ENCODE data around the gene LPIN3. TPM values are rescaled to one million over a fixed set of nuclear protein-coding genes. Genes with fewer than 3 reads are reported as not detected.

The LPIN3 gene
- total RNA-seq, 1 donor from 2014 or later, result 4.6 TPM

DNA sequence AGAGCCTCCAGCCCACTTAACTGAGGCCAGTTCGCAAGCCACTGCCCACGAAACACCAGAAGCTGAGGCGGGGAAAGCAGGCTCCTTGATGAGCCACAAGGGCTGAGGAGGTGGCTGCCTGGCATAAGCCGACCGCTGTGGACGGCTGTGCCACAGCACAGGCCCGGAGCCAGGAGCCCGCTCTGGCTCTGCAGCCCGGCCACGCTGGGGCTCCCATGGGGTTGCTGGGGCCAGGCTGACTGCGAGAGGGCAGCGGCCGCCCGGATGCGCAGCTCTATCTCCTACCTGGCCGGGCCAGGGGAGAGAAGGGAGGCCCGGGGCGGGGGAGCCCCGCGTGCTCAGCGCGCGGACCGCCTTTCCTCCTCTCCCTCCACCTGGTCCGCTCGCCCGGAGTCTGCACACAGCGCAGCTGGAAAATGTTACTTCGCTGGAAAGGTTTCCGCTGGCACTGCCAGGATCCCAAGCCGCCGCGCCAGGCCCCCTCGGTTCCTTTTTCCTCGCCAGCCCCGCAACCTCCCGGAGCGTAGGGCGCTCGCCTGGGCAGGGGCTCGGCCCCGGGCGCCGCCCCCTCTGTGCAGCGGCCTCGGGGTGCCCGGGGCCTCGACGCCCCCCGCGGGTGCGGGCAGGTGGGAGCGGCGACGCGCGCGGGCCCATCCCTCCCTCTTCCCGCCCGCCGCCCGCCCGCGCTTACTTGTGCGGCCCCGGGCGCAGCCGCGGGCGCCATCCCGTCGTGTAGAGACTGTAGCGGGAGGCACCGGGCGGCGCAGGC, 25.3 kb downstream of the LPIN3 start:
- DNase-seq (ENCODE audit: extremely low read depth, low read depth, low spot score), result no peak

DNA sequence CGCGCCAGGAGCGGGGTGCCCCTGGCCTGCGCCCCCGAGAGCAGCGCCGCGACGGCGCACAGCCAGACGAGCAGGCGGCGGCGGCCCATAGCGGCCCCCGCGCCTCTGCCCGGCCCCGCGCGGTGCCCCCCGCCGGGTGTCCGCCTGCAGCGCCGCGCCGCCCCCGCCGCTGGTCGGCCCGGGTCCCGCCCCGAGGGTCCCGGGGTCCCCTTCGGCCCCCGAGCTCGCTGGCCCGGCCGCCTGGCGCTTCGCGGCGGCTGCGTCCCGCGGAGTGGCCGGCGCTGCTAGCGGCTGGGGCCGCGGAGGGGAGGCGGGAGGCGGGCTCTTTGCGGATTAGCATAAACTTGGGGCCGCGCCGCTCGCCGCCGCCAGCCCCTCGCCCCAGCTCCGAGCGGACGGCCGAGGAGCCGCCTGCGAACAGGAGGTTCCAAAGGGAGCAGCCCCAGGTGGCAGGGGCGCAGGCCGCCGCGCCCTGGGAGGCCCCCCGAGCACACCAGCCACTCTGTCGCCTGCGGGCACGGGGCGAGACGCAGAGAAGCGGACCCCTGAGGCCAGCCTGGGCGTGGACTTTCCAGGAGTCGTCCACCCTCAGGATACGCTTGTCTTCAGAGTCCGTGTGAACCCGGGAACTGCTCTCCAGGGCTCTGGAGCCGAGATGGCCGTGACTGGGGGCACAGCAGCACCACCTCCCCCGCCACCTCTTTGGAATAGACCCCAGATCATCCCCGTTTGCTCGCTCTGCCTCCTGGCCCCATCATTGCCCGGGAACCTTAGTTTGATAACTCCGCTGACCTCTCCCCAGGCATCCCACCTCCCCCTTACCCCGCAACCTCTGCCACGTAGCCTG, 26.1 kb downstream of the LPIN3 start, which contains the start of gene EMILIN3:
EMILIN3 (minus strand) TSS at position 273 of the 847 bp plus-strand sequence; CDS start at position 89, 184 bp downstream.
- no peak for DNase-seq (ENCODE audit: extremely low read depth, low read depth, low spot score)

DNA sequence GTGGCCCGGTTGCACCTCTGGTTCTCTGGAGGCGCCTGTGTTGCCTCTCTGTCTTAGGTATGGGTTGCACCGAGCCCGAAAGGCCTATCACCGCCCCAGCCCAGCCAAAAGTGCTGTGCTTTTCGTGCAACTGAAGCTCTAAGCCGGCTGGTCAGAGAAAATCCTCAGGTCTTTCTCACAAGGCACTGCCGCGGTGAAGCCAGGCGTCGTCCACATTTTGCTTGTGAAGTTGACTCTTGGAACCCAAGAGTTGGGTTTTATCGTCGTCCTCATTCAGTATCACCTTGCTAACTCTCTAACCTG, 26.7 kb downstream of the LPIN3 start:
- no peak for DNase-seq (ENCODE audit: extremely low read depth, low read depth, low spot score)

DNA sequence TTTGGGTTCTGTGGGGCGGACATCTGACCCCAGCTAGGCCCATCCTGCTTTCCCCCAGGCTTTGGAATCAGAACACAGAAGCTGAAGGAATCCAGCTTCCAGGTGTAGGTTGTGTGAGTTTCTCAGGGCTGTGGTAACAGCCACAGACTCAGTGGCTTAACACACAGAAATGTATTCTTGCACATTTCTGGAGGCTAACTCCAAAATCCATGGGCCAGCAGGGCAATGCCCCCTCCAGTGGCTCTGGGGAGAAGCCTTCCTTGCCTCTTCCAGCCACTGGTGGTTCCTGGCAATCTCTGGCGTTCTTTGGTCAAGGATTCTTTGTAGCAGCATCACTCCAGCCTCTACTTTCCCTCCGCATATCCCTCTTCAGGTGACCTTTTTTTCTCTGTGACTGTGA, 27.3 kb downstream of the LPIN3 start:
- no peak for DNase-seq (ENCODE audit: extremely low read depth, low read depth, low spot score)

DNA sequence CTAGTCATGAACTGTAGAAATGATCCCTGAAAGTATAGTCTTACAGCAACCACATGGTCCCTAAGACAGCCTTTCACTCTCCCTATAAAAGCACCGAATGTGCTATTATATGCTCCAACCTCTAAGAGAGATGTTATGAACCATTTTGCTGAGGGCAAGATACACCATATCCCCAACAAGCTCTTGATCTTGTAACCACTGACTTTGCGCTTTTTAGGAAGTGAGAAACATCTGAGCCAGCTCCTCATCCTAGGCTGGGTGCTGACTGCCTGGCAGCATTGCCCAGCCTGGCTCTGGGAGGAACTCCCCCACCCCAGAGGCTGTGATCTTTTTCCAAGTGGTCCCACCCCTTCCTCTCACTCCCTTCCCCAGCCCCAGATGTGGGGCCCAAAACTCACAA, 29.1 kb downstream of the LPIN3 start:
- DNase-seq (ENCODE audit: extremely low read depth, low read depth, low spot score), result no peak

DNA sequence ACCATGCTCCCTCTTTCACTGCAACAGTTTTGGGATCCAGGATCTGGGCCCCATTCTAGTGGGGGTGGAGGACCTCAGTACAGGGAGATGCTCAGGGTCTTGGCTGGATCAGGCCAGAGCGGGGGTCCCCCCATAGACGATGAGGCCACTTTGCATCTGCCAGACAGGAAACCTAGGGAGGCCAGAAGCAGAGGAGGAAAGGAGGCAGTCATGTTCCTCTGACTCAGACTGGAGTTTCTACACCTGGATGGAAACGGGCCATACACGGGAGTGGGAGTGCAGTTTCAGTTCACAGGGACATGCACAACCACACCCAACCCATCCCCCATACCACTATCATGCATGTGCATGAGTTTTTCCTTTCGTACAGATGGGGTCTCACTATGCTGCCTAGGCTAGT, 29.6 kb downstream of the LPIN3 start:
- no peak for DNase-seq (ENCODE audit: extremely low read depth, low read depth, low spot score)

DNA sequence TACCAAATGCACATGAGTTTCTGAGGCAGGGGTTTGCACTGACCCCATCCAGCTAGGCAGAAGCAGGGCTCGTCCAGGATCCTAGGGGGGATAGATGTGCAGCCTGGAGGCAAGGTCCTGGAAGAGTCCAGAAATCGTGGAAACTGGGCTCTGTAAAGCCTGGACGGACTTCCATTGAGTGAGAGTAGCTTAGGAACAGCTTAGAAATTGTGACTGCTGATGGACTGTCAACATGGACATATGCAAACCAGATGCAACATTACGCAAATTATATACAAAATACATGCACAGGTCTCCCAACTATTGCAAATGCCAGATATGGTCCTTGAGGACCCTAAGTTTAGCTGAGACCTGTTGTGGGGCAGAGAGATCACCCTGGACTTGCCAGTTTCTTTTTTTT, 30.8 kb downstream of the LPIN3 start:
- no peak for DNase-seq (ENCODE audit: extremely low read depth, low read depth, low spot score)

DNA sequence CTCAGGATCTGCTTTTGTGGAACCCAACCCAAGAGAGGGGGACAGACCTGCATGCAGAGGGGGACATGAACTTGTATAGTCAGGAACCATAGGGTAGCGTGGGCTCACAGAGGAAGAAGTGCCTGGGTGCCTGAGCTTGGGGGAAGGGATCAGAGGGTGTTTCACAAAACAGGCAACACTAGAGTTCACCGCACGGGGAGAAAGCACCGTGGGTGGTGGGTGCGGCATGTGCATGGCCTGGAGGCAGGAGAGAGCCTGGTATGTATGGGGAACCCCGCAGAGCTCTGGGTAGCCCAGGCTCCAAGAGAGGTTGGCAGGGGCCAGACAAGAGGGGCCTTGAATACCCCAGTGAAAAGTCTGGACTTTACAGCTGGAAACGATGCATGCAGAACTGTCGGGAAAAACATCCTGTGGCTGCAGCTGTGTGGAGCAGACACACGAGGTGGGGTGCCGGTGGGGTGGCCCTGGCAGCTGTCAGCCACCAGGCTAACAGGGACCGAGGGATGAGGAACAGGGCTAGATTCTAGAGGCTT, 32.7 kb downstream of the LPIN3 start:
- no peak for DNase-seq (ENCODE audit: extremely low read depth, low read depth, low spot score)

DNA sequence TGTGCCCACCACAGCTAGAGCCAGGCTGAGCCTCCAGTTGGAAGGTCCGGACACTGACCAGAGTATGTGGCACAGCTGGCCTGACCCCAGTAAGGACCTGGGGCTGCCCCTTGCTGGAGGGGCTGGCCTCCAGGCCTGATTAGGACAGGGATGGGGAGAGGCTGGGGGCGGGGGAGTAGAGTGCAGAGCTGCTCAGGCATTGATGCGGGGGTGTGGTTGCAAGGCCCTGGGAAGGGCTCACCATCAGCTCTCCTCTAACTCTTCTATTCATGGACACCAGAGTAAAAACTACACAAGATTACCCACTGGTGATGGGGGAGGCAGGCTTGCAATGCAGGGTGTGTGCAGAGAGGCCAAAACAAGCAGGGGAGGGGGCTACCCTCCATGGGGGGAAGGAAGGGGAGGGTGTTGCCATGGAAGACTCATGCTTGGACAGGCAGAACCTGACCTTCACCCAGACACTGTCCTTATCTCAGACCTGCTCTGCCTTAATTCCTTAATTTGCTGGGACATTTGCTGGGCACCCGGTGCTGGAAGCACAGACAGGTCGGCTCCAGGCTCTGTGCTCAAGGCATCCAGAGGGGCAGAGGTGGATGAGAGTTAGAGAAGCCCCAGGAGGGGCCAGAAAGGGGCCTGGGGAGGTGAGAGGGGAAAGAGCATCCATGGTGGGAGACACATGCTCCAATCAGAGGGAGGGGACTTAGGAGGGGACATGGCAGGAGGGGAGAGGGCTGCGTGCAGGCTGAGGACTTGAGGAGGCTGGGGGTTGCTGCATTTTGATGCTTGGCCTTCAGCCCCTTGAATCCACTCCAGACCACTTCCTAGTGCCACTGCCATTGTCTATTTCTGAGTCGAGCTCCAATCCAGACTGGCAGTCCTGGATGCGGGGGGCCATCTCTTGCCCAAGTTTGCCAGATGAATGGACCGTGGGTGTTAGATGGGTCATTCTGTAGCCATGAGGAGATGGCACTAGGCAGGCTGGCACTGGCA, 33.6 kb downstream of the LPIN3 start:
- no peak for DNase-seq (ENCODE audit: extremely low read depth, low read depth, low spot score)

DNA sequence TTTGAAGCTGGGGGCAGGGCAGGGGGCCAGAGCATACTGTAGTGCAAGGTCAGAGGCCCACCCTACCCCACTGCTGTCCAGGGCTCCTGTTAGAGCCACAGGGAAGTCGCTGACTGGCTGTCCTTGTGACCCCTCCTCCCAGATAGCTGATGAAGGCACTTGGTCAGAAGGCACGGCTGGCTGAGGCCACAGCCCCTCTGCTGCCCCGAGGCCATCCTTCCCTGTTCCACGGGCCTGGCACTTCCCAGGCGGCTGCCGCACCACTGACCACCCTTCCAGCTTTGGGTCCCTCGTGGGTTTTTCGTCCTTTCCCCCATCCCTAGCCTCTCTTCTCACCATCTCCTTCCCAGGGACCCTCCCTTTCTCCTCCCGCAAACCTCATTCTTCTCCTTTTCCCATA, 35.2 kb downstream of the LPIN3 start:
- DNase-seq (ENCODE audit: extremely low read depth, low read depth, low spot score), result no peak

DNA sequence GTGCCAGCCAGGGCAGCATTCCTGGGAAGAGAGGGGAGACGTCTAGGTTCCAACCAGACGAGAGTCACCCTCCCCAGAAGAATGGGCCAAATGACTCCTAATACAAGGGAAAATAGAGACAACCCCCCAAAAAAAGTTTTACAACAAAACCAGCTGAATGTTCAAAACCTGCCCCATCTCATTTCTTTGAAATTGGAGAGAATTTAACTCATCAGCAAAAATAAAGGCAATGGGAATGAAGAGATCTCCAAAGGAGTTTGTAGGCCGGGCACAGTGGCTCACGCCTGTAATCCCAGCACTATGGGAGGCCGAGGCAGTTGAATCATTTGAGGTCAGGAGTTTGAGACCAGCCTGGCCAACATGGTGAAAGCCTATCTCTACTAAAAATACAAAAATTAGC, 35.7 kb downstream of the LPIN3 start:
- DNase-seq (ENCODE audit: extremely low read depth, low read depth, low spot score), result no peak

DNA sequence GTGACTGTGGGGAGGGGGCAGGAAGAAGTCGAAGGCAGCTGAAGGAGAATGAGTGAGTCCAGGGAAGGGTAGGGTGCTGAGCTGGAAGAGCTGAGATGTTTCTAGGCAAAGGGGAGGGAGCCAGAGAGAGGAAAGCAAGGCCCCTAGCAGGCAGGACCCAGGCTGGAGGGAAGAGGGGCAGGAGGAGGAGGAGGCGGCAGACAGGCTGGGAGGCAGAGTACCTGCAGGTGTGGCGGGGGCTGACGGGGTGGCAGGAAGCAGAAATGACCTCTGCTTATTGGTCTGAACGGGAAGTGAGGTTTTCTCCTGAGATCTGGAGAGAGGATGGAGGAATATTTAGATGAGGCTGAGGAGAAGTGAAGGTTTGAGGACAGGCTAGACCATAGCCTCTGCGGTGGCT, 36.7 kb downstream of the LPIN3 start:
- DNase-seq (ENCODE audit: extremely low read depth, low read depth, low spot score), result no peak

DNA sequence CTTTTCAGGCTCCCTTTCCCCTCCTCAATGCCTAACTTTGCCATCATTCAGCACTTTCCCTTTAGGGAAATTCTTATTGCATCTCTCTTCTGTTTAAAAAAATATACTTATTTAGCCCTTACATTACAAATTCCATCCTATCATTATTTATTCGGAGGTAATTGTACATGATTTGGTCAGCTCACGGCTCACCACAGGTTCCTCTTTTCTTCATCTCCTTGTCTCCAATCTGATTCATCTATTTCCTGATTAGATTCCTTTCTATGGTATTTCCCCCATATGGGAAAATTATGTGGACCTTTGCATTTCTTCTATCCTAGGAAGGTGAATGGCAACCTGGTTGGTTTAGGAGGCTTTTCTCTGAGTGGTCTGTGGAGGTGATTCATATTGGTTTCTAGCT, 38.9 kb downstream of the LPIN3 start:
- no peak for DNase-seq (ENCODE audit: extremely low read depth, low read depth, low spot score)

DNA sequence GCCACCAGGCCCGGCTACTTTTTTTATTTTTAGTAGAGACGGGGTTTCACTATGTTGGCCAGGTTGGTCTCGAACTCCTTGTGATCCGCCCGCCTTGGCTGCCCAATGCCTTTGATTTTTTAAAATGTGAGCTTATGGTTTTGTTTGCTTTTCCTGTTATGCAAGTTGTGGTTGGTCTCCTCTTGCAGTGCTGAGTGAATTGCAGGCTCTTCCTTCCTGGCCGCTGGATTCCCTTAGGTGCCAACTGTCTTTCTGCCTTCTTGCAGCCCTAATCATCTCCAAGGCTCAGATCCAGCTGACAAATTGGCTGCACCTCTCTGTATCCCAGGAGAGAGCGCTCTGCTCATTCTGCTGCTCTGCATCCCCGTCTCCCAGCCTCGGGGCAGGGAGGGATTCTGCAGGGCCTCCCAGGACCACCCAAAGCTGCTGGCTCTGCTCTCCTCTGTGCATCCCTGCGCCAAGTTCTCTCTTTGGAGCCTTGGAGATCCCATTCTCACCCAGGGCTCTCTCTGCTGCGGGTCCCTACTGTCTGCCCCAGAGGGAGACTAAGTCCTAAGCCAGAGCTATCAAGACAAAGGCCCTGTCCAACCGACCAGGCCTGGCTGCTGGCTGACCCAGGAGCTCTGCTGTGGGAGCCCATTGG, 40.1 kb downstream of the LPIN3 start:
- no peak for DNase-seq (ENCODE audit: extremely low read depth, low read depth, low spot score)

DNA sequence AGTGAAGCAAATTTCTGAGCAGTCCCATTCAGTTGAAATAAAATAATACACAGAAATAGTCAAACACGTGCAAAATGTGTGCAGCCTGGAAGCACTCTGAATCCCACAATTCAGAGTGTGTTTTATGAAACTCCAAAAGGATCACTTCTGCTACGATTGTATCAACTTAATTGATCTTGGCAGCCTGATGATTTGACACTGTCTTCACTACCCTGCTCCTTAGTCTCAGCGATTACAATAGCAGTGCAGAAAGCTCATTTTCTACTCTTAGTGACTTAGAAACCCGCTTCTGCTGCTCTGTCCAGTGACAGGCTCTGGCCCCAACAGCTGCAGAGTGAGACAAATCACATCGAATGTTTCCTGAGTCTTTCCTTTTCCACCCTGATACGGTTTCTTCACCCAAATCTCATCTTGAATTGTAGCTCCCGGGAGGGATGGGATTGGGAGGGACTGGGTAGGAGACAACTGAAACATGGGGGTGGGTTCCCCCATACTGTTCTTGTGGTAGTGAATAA, 42.2 kb downstream of the LPIN3 start:
- DNase-seq (ENCODE audit: extremely low read depth, low read depth, low spot score), result no peak

DNA sequence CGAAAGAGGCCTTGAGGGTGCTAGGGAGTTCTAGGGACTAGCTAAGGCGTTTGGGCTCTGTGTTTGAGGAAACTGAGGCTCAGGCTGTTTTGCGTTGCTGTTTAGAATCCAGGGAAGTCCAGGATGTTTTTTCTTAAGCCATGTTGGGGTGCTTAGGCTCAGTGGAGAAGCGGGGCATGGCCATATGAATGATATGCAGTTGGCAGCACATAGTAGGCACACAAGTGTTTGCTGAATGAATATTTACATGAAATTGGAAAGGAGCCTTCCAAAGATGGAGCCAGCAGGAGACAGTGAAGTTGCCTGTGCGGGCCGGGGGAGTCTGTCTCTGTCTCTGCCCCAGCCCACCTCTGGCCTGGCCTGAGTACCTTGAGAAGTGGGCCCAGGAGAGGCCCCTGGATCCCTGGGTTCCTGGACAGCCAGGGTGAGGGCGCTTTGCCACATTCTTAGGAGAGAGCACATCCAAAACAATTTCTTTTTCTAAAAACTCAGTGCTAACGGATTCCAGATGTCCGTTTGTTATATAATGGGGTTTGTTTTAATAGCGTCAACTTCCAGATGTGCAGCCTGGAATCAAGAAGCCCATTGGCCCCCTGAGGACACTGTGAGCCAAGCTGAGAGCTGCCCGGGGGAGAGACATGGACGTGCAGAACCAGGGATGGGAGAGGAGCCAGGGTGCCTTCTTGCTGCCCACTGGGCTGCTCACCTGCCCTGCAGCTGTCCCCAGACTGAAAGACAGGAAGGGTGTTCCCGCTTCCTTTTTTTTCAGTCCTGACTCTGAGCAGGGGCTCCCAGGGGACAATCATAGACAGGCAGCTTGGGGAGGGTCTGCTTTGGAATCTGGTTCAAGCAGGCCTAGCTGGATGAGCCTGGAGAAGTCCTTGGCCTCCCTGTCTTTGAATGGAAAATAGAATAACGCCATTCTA, 46.1 kb downstream of the LPIN3 start:
- no peak for DNase-seq (ENCODE audit: extremely low read depth, low read depth, low spot score)

DNA sequence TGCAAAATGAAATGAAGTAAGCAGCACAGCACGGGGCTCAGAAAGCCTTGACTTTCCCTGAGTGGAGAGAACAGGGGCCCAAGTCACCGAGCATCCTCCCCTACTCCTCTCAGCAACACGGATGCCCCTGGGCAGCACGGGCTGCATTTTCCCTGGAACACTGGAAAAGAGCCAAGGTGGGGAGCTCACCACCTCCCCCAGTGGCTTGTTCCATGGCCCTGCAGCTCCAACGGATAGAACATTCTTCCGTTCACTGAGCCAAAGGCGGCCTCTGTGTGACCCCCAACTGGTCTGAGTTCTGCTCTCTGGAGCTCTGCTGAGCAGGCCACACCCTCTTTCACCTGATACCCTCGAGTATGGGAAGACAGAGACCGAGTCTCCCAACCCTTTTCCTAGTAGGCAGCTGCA, 46.8 kb downstream of the LPIN3 start:
- no peak for DNase-seq (ENCODE audit: extremely low read depth, low read depth, low spot score)

DNA sequence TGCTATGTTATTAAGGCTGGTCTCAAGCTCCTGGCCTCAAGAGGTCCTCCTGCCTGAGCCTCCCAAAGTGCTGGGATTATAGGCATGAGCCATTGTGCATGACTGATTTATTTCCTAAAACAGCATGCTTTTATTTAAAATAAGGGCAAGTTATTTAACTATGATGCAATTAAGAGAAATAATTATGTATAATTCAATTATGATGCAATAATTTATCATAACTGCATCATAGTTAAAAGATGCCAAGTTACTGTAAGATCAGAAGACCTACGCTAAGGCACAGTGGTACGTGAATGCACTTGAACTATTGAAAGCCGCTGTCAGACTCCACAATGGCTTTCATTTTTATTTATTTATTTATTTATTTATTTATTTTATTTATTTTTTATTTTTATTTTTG, 50.3 kb downstream of the LPIN3 start:
- no peak for DNase-seq (ENCODE audit: extremely low read depth, low read depth, low spot score)

DNA sequence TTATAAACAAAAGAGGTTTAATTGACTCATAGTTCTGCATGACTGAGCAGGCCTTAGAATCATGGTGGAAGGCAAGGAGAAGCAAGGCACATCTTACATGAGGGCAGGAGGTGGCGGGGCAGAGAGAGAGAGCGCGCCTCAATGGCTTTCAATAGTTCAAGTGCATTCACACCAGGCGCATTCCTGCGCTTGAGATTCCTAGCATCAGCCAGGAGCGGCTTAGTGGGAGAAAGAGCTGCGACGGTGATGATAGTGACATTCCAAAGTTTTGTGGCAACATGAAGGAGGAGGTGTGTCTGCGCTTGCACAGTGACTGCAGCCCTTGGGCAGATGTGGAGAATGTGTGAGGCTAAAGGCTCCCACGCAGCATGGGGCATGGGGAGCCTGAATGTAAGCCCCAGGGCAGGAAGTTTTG, 51.0 kb downstream of the LPIN3 start:
- DNase-seq (ENCODE audit: extremely low read depth, low read depth, low spot score), result no peak

All from glomerular endothelial cell (primary cell).